Aorta (tissue), 5 donors: ENCODE results near the gene SERINC5. TPM values are rescaled to one million over a fixed set of nuclear protein-coding genes. Genes with fewer than 3 reads are reported as not detected.
"Not testable (repeated sequence)": the region's sequence is repeated elsewhere in the genome, so short reads cannot be mapped to it uniquely, and the experiment has no call there.

Experiments used
- ATAC-seq: fragments of 200-7000 bp; cut with Tn5 transposase; one replicate; pipeline ENCODE4 v1.9.1; 2022; ENCODE audit warnings: moderate library complexity; ENCODE audit not compliant: low FRiP score
- DNase-seq, 2 donors: peaks; one replicate each; pipeline ENCODE4 v3.0.0-alpha.2; 2020
- H3K27ac ChIP-seq, 2 donors: one replicate each; pipeline ENCODE4 v1.5.1; 2013; ENCODE audit warnings: low read length in 2 of 2, mild to moderate bottlenecking in 2 of 2, moderate library complexity in 2 of 2, control low read depth in 1 of 2, inconsistent platforms in 1 of 2, low read depth in 1 of 2
- H3K27me3 ChIP-seq, 2 donors: one replicate each; pipeline ENCODE4 v1.6.1; 2013; ENCODE audit warnings: control low read depth in 1 of 2, low read length in 1 of 2, mild to moderate bottlenecking in 1 of 2, moderate library complexity in 1 of 2; ENCODE audit not compliant: insufficient read depth in 2 of 2, control insufficient read depth in 1 of 2
- H3K36me3 ChIP-seq, 2 donors: one replicate each; pipeline ENCODE4 v1.6.1; 2013; ENCODE audit warnings: control low read depth in 1 of 2, low read length in 1 of 2, mild to moderate bottlenecking in 1 of 2; ENCODE audit not compliant: insufficient read depth in 2 of 2, control insufficient read depth in 1 of 2
- H3K4me1 ChIP-seq, 2 donors: one replicate each; pipeline ENCODE4 v1.6.1; 2013; ENCODE audit warnings: low read length in 2 of 2, control low read depth in 1 of 2, mild to moderate bottlenecking in 1 of 2, moderate library complexity in 1 of 2; ENCODE audit not compliant: insufficient read depth in 2 of 2, control insufficient read depth in 1 of 2
- H3K4me3 ChIP-seq, 2 donors: one replicate each; pipeline ENCODE4 v1.5.1; 2013; ENCODE audit warnings: low read length in 2 of 2, control low read depth in 1 of 2, mild to moderate bottlenecking in 1 of 2
- H3K9me3 ChIP-seq: one replicate; pipeline ENCODE4 v1.6.1; 2013; ENCODE audit warnings: mild to moderate bottlenecking, low read length; ENCODE audit not compliant: control insufficient read depth
- WGBS, 2 donors: extraction: QIAGEN DNeasy Blood & Tissue Kit; methylation state at CpG; one replicate each; pipeline ENCODE4 v1.1.7; 2013; 5-methylcytosine and 5-hydroxymethylcytosine counted together
- intact Hi-C, 2 donors: fragments of 100-400 bp; cut with DNase I; formaldehyde crosslinking; loops; one replicate each; pipeline versions ENCODE4 v1.14.2 to v1.15.0; 2022
- long read RNA-seq, 2 donors: library from polyadenylated mRNA; unstranded; transcript quantifications; one replicate each; pipeline ENCODE4 v2.0.0, GENCODE V29; 2020 to 2021
- polyA plus RNA-seq, 2 donors: library from polyadenylated mRNA; stranded (reverse); fragments of 200-250 nt; gene quantifications; one replicate each; pipeline ENCODE4 v1.2.3, GENCODE V29; 2013
- total RNA-seq, 2 donors: library from RNA; stranded (reverse); fragmentation: NEBNext Ultra II Directional; extraction: Animal tissue kit (Norgen Biotek cat#: 25700); gene quantifications; one replicate each; pipeline ENCODE4 v1.2.1, GENCODE V29; 2021
- donor health status: healthy with polysubstance abuse.
- donor health status: Bipolar disorder and iron deficiency.
- donor health status: DM: no; HTN: no; CAD: no.
- donor health status: DM: no; HTN: no; CAD: no.
- donor health status: DM: yes; HTN: yes; CAD: no.

SERINC5 gene
- 10 to 100 TPM; 15.5 to 22.1 TPM for total RNA-seq
- polyA plus RNA-seq: 1 to 10 TPM; 1.4 to 1.7 TPM
- long read RNA-seq, donor 1, full-length matches to known transcripts: 6 of 27 reads
- long read RNA-seq, donor 1, partial matches to known transcripts: 4 of 27 reads
- long read RNA-seq, donor 1, other reads (novel, unspliced or antisense): 17 of 27 reads
- long read RNA-seq, donor 2, partial matches to known transcripts: 1 of 8 reads
- long read RNA-seq, donor 2, other reads (novel, unspliced or antisense): 7 of 8 reads

DNA sequence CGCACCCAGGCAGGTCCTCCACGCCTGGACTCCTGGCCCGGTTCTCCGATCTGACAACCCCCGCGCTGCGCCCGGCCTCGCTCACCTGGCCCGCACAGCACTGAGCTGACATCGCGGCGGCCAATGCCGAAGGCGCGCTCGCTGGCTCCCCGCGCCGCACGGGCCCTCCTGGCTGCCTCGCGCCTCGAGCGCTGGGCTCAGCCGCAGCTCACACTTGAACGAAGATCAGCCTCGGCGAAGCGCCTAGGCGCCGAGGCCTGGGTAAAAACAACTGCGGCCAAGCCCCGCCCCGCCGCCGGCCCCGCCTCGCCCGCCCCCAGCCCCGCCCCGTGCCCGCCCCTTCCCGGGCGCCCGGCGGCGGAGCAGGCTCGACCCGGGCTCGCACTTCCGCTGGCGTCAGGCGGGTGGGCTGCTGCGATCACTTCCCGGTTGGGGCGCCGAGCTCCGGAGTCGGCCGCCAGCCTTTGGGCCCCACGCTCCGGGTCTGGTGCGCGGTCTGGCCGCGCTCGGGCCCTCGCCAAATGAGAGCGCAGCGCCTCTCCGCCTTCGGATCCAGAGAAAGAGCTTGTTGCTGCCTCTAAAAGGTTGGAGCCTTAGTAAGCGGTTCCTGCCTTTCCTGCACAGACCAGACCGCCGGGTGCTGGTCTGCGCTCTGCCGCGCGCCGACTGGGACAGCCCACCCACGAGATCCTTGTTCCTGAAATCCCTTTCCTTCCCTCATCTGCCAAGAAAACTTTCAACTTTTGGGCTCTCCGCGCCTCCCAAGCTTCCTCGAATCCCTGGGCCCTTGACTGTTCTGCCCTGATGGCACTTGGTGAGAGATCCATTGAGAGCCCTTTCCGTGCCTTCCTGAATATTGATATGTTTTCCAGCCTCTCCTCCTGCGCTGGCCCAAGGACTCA is at the start of gene SERINC5:
SERINC5 (minus strand) TSS at position 238 of the 902 bp plus-strand sequence; CDS start at position 112, 126 bp downstream.
- no peaks in the 10 kb centered on the region for H3K27me3 ChIP-seq
- no peaks in the 10 kb centered on the region for H3K36me3 ChIP-seq
- peak within 1 kb of the TSS; percentile 30 to 100 for H3K27ac ChIP-seq
- peak within 1 kb of the TSS; percentile 81 to 85 for H3K4me3 ChIP-seq
- H3K9me3 ChIP-seq: no peaks in the 10 kb centered on the region
- H3K4me1 ChIP-seq: no peaks in the 10 kb centered on the region
- WGBS, 2 donors: 0% methylated on average over 75 to 87 of the region's 87 CpGs
- peak; percentile 96 for ATAC-seq
- peak; percentile 93 to 94 for DNase-seq
- intact Hi-C loops: loop anchor here in 1 of 2 donors (5.0 kb wide), 2 partner anchors 114 to 151 kb away; partner anchors contain the start of gene ZFYVE16

- peak in 1 of 2 donors; percentile 44 for DNase-seq
- intact Hi-C loops: no loop called here
- Histone ChIP-seq H3K27ac (no peak overlapping the region), H3K9me3 (no peaks in the 10 kb centered on the region), H3K4me1 (no peaks in the 10 kb centered on the region), H3K4me3 (no peak overlapping the region), H3K27me3 (no peaks in the 10 kb centered on the region), H3K36me3 (no peaks in the 10 kb centered on the region)
- ATAC-seq: no peak
- WGBS, 2 donors: 95 to 98% methylated on average over 11 of the region's 11 CpGs
Measured at GRCh38 chr5:80302636-80303035, 46.8 kb upstream of the SERINC5 start.

GRCh38 chr5:80301342-80301741 is 45.5 kb upstream of the SERINC5 start:
- not testable (repeated sequence) for H3K27me3 ChIP-seq, H3K4me1 ChIP-seq

DNA sequence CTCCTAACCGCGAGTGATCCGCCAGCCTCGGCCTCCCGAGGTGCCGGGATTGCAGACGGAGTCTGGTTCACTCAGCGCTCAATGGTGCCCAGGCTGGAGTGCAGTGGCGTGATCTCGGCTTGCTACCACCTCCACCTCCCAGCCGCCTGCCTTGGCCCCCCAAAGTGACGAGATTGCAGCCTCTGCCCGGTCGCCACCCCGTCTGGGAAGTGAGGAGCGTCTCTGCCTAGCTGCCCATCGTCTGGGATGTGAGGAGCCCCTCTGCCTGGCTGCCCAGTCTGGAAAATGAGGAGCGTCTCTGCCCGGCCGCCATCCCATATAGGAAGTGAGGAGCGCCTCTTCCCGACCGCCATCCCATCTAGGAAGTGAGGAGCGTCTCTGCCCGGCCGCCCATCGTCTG is 44.9 kb upstream of the SERINC5 start:
- H3K36me3 ChIP-seq, H3K27me3 ChIP-seq, H3K27ac ChIP-seq, H3K4me3 ChIP-seq, ATAC-seq, H3K4me1 ChIP-seq, H3K9me3 ChIP-seq, intact Hi-C loops: not testable (repeated sequence)
- 97 to 98% methylated on average over 15 to 20 of the region's 27 CpGs for WGBS, 2 donors
- DNase-seq: peak in 1 of 2 donors; percentile 42

More at GRCh38 chr5:80301342-80301741, 45.5 kb upstream of the SERINC5 start:
- H3K4me3 ChIP-seq, H3K27ac ChIP-seq, H3K9me3 ChIP-seq, H3K36me3 ChIP-seq, ATAC-seq, intact Hi-C loops: not testable (repeated sequence)
- 94 to 95% methylated on average over 5 to 28 of the region's 34 CpGs for WGBS, 2 donors
- peak in 1 of 2 donors; percentile 7 for DNase-seq

GRCh38 chr5:80300125-80300524 is 44.3 kb upstream of the SERINC5 start:
- ATAC-seq (no peak), DNase-seq (peak in 1 of 2 donors; percentile 31)
- Histone ChIP-seq H3K4me1 (no peaks in the 10 kb centered on the region), H3K27ac (no peak overlapping the region), H3K36me3 (no peaks in the 10 kb centered on the region), H3K9me3 (no peaks in the 10 kb centered on the region), H3K27me3 (no peaks in the 10 kb centered on the region), H3K4me3 (no peak overlapping the region)
- 85 to 95% methylated on average over 8 of the region's 8 CpGs for WGBS, 2 donors
- intact Hi-C loops: no loop called here

GRCh38 chr5:80299601-80300000 is 43.8 kb upstream of the SERINC5 start:
- ATAC-seq: no peak
- intact Hi-C loops: no loop called here
- WGBS, 2 donors: 93 to 94% methylated on average over 8 of the region's 8 CpGs
- no peaks in the 10 kb centered on the region for H3K4me1 ChIP-seq
- H3K9me3 ChIP-seq: no peaks in the 10 kb centered on the region
- no peak overlapping the region for H3K4me3 ChIP-seq
- no peaks in the 10 kb centered on the region for H3K36me3 ChIP-seq
- H3K27me3 ChIP-seq: no peaks in the 10 kb centered on the region
- no peak overlapping the region for H3K27ac ChIP-seq
- DNase-seq: peak in 1 of 2 donors; percentile 72

GRCh38 chr5:80296121-80296520 is 40.3 kb upstream of the SERINC5 start:
- H3K27me3 ChIP-seq: no peaks in the 10 kb centered on the region
- intact Hi-C loops: no loop called here
- WGBS, 2 donors: 1 to 3% methylated on average over 6 of the region's 6 CpGs
- H3K36me3 ChIP-seq: no peaks in the 10 kb centered on the region
- DNase-seq (no peak), ATAC-seq (no peak)
- H3K9me3 ChIP-seq: no peaks in the 10 kb centered on the region
- no peaks in the 10 kb centered on the region for H3K4me1 ChIP-seq
- H3K4me3 ChIP-seq: no peak overlapping the region
- H3K27ac ChIP-seq: no peak overlapping the region

DNA sequence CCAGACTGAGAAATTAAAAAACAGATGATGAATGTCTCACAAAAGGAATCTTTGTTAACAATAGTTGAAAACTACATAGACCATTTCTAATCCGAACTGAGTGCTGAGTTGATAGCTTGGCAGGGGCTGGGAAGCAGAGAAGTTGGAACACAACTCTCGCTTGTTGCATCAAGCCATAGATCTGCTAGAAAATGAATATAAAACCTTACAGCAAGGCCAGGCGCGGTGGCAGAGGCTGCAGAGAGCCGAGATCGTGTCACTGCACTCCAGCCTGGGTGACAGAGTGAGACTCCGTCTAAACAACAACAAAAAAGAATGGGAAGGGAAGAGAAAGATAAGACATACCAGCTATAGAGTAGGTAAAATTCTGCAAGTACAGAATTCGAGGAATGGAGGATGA is 35.9 kb upstream of the SERINC5 start:
- H3K9me3 ChIP-seq: no peaks in the 10 kb centered on the region
- no peak for DNase-seq
- H3K4me3 ChIP-seq: no peak overlapping the region
- no peaks in the 10 kb centered on the region for H3K36me3 ChIP-seq
- no peak overlapping the region for H3K27ac ChIP-seq
- H3K4me1 ChIP-seq: no peaks in the 10 kb centered on the region
- intact Hi-C loops: no loop called here
- H3K27me3 ChIP-seq: no peaks in the 10 kb centered on the region
- WGBS, 2 donors: 83 to 84% methylated on average over 8 of the region's 8 CpGs
- no peak for ATAC-seq
